Measurements from ENCODE around the gene RCAN2.

GRCh38 chr6:46517202-46517601 lies 26.0 kb upstream of the RCAN2 start:
- no peak for TF ChIP-seq CTCF (conservative IDR thresholded peaks at IDR 0.05)
- TF ChIP-seq ZFX (IDR thresholded peaks at IDR 0.05), result no peak
